ENCODE measurements around the gene MST1R.

The MST1R gene

GRCh38 chr3:49886922-49887265 lies 16.8 kb downstream of the MST1R start:
- DNase-seq (ENCODE audit: extremely low read depth, insufficient read length), result no peak
- H3K27me3 ChIP-seq (replicated peaks; ENCODE audit: control insufficient read depth, insufficient read depth, low read length), result no peaks in the 10 kb centered on the region; the same call in 1 of the 2 replicates
- TF ChIP-seq, protein P1, sequence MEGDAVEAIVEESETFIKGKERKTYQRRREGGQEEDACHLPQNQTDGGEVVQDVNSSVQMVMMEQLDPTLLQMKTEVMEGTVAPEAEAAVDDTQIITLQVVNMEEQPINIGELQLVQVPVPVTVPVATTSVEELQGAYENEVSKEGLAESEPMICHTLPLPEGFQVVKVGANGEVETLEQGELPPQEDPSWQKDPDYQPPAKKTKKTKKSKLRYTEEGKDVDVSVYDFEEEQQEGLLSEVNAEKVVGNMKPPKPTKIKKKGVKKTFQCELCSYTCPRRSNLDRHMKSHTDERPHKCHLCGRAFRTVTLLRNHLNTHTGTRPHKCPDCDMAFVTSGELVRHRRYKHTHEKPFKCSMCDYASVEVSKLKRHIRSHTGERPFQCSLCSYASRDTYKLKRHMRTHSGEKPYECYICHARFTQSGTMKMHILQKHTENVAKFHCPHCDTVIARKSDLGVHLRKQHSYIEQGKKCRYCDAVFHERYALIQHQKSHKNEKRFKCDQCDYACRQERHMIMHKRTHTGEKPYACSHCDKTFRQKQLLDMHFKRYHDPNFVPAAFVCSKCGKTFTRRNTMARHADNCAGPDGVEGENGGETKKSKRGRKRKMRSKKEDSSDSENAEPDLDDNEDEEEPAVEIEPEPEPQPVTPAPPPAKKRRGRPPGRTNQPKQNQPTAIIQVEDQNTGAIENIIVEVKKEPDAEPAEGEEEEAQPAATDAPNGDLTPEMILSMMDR (IDR thresholded peaks at IDR 0.05; ENCODE audit: insufficient read depth, low read length, poor library complexity, severe bottlenecking), result no peak

GRCh38 chr3:49883998-49884397 lies 19.7 kb downstream of the MST1R start:
- TF ChIP-seq, protein P1 (IDR thresholded peaks at IDR 0.05; ENCODE audit: insufficient read depth, low read length, poor library complexity, severe bottlenecking), result no peak
- Histone ChIP-seq H3K36me3 (ENCODE audit: control insufficient read depth, insufficient read depth, low read length) (no peaks in the 10 kb centered on the region), H3K4me3 (replicated peaks; ENCODE audit: low read depth, low read length) (no peak overlapping the region), H3K27me3 (replicated peaks; ENCODE audit: control insufficient read depth, insufficient read depth, low read length) (no peaks in the 10 kb centered on the region; the same call in 1 of the 2 replicates)
- no peak for DNase-seq (ENCODE audit: extremely low read depth, insufficient read length)

More at GRCh38 chr3:49886922-49887265, 16.8 kb downstream of the MST1R start:
- no peak overlapping the region for H3K4me3 ChIP-seq (replicated peaks; ENCODE audit: low read depth, low read length)
- H3K36me3 ChIP-seq (ENCODE audit: control insufficient read depth, insufficient read depth, low read length), result no peaks in the 10 kb centered on the region

- H3K36me3 ChIP-seq (ENCODE audit: control insufficient read depth, insufficient read depth, low read length), result no peaks in the 10 kb centered on the region
- DNase-seq (ENCODE audit: extremely low read depth, insufficient read length), result no peak
- TF ChIP-seq, protein P1 (IDR thresholded peaks at IDR 0.05; ENCODE audit: insufficient read depth, low read length, poor library complexity, severe bottlenecking), result no peak
- no peak overlapping the region for H3K4me3 ChIP-seq (replicated peaks; ENCODE audit: low read depth, low read length)
- H3K27me3 ChIP-seq (replicated peaks; ENCODE audit: control insufficient read depth, insufficient read depth, low read length), result no peaks in the 10 kb centered on the region; the same call in 1 of the 2 replicates
These were observed 21.5 kb downstream of the MST1R start for GRCh38 chr3:49882166-49882565.

- H3K4me3 ChIP-seq (replicated peaks; ENCODE audit: low read depth, low read length), result no peak overlapping the region
- H3K27me3 ChIP-seq (replicated peaks; ENCODE audit: control insufficient read depth, insufficient read depth, low read length), result no peaks in the 10 kb centered on the region; the same call in 1 of the 2 replicates
- DNase-seq (ENCODE audit: extremely low read depth, insufficient read length), result no peak
- TF ChIP-seq, protein P1 (IDR thresholded peaks at IDR 0.05; ENCODE audit: insufficient read depth, low read length, poor library complexity, severe bottlenecking), result no peak
- no peaks in the 10 kb centered on the region for H3K36me3 ChIP-seq (ENCODE audit: control insufficient read depth, insufficient read depth, low read length)
These were observed 22.9 kb downstream of the MST1R start for GRCh38 chr3:49880581-49881315.

DNA sequence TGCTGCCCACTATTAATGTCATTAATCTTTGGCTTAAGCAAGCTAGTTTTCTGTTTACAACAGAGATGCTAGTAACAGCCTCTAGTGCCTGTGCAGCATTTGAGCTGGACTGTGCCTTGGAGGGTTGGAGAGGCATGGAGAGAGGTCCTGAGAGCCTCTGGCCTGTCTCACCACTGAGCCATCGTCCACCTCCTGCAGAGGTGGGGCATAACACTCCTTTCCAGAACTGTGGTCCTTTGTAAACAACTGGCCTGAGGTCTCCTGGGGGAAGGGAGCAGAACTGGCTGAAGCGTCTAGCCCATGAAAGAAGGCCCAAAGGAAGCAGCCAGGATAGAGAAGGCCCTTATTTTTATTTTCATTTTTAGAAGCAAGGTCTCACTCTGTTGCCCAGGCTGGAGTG lies 24.0 kb downstream of the MST1R start:
- DNase-seq (ENCODE audit: extremely low read depth, insufficient read length), result no peak
- Histone ChIP-seq H3K36me3 (ENCODE audit: control insufficient read depth, insufficient read depth, low read length) (no peaks in the 10 kb centered on the region), H3K4me3 (replicated peaks; ENCODE audit: low read depth, low read length) (no peak overlapping the region), H3K27me3 (replicated peaks; ENCODE audit: control insufficient read depth, insufficient read depth, low read length) (no peaks in the 10 kb centered on the region; the same call in 1 of the 2 replicates)
- TF ChIP-seq, protein P1 (IDR thresholded peaks at IDR 0.05; ENCODE audit: insufficient read depth, low read length, poor library complexity, severe bottlenecking), result no peak
